Measurements from ENCODE around the gene SMIM27.

SMIM27 gene

GRCh38 chr9:32550150-32550561, 2.0 kb upstream of the SMIM27 start:
- H3K27ac Mint-ChIP-seq: peak overlapping the region; percentile 89 to 99 (median 96)
- H3K9me3 Mint-ChIP-seq: no peaks in the 10 kb centered on the region
- peaks cover 17% of the 10 kb centered on the region for H3K4me1 Mint-ChIP-seq
- H3K36me3 Mint-ChIP-seq (ENCODE audit: low read depth): peaks cover 33% of the 10 kb centered on the region
- peak overlapping the region; percentile 90 to 99 (median 97) for H3K4me3 Mint-ChIP-seq
- no peaks in the 10 kb centered on the region for H3K27me3 Mint-ChIP-seq (ENCODE audit: low read depth)
- no peak for TF ChIP-seq CTCF (IDR thresholded peaks at IDR 0.05; ENCODE audit: unreplicated experiment in 3 of 3)

- H3K4me1 Mint-ChIP-seq: peaks cover 17% of the 10 kb centered on the region
- peak overlapping the region; percentile 92 to 99 (median 99) for H3K4me3 Mint-ChIP-seq
- no peaks in the 10 kb centered on the region for H3K27me3 Mint-ChIP-seq (ENCODE audit: low read depth)
- no peak for TF ChIP-seq CTCF (IDR thresholded peaks at IDR 0.05; ENCODE audit: unreplicated experiment in 3 of 3)
- H3K9me3 Mint-ChIP-seq: no peaks in the 10 kb centered on the region
- peak overlapping the region; percentile 96 to 99 (median 98) for H3K27ac Mint-ChIP-seq
- H3K36me3 Mint-ChIP-seq (ENCODE audit: low read depth): peaks cover 32% of the 10 kb centered on the region
These were observed 1.4 kb upstream of the SMIM27 start for GRCh38 chr9:32550562-32551275.

- Mint-ChIP-seq H3K4me3 (peak overlapping the region; percentile 92 to 99 (median 99)), H3K27me3 (ENCODE audit: low read depth) (no peaks in the 10 kb centered on the region), H3K9me3 (no peaks in the 10 kb centered on the region), H3K27ac (peak overlapping the region; percentile 96 to 99 (median 98)), H3K36me3 (ENCODE audit: low read depth) (peaks cover 33% of the 10 kb centered on the region), H3K4me1 (peaks cover 17% of the 10 kb centered on the region)
- TF ChIP-seq CTCF (IDR thresholded peaks at IDR 0.05; ENCODE audit: unreplicated experiment in 3 of 3): no peak
These were observed 663 bp upstream of the SMIM27 start for GRCh38 chr9:32551276-32552051.

GRCh38 chr9:32554107-32554506, 2.0 kb downstream of the SMIM27 start:
- no peaks in the 10 kb centered on the region for H3K9me3 Mint-ChIP-seq
- no peak for TF ChIP-seq CTCF (IDR thresholded peaks at IDR 0.05; ENCODE audit: unreplicated experiment in 3 of 3)
- no peak overlapping the region for H3K27ac Mint-ChIP-seq
- peaks cover 12% of the 10 kb centered on the region for H3K4me1 Mint-ChIP-seq
- peaks cover 20% of the 10 kb centered on the region for H3K36me3 Mint-ChIP-seq (ENCODE audit: low read depth)
- peak overlapping the region; percentile 61 to 70 (median 68) for H3K4me3 Mint-ChIP-seq
- H3K27me3 Mint-ChIP-seq (ENCODE audit: low read depth): no peaks in the 10 kb centered on the region

GRCh38 chr9:32554591-32554990, 2.5 kb downstream of the SMIM27 start:
- no peaks in the 10 kb centered on the region for H3K27me3 Mint-ChIP-seq (ENCODE audit: low read depth)
- no peak for TF ChIP-seq CTCF (IDR thresholded peaks at IDR 0.05; ENCODE audit: unreplicated experiment in 3 of 3)
- no peaks in the 10 kb centered on the region for H3K9me3 Mint-ChIP-seq
- peaks cover 20% of the 10 kb centered on the region for H3K36me3 Mint-ChIP-seq (ENCODE audit: low read depth)
- no peak overlapping the region for H3K4me3 Mint-ChIP-seq
- no peak overlapping the region for H3K27ac Mint-ChIP-seq
- H3K4me1 Mint-ChIP-seq: peaks cover 8% of the 10 kb centered on the region
